ENCODE results near the gene EMCN.
"Not testable (repeated sequence)": the region's sequence is repeated elsewhere in the genome, so short reads cannot be mapped to it uniquely, and the experiment has no call there.

EMCN gene

DNA sequence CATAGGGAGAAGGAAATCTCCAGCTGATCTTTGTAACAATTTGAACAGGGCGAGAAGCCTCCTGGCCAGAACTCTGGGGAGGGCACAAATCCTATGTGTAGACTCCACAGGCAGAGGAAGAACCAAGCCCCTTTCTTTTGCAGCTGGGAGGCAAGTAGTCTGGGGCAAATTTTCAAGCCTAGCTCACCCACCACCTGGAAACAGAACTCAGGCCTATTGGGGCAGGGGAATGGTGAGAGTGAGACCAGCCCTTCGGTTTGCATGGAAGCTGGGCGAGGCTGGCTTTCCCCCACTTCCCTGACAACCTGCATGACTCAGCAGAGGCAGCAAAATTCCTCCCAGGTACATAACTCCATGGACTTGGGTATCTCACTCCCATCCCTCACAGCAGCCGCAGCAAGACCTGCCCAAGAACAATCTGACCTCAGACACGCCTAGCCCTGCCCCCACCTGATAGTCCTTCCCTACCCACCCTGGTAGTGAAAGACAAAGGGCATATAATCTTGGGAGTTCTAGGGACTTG lies 138.2 kb downstream of the EMCN start:
- no peak for DNase-seq (ENCODE audit: low spot score)

- DNase-seq (ENCODE audit: low spot score): peak; percentile 47
These were observed 145.4 kb downstream of the EMCN start for GRCh38 chr4:100372432-100372831.

DNA sequence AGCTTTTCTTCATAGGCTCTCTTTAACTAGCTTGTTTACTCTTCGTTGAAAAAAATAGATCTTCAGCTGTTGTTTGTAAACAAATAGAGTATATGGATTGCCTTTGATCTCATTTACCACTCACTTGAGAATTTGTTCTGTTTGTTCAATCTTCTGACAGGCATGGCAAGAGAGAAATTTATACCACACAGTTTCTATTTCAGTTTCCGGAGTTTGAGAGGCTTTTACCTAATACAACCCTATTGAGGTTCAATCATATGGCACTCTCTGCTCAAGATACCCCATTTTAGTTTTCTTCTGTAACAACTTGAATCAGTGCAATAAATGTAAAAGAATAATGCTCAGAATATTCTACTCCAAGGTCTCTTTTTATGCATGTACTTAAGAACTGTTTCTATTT lies 148.0 kb downstream of the EMCN start:
- no peak for DNase-seq (ENCODE audit: low spot score)

DNA sequence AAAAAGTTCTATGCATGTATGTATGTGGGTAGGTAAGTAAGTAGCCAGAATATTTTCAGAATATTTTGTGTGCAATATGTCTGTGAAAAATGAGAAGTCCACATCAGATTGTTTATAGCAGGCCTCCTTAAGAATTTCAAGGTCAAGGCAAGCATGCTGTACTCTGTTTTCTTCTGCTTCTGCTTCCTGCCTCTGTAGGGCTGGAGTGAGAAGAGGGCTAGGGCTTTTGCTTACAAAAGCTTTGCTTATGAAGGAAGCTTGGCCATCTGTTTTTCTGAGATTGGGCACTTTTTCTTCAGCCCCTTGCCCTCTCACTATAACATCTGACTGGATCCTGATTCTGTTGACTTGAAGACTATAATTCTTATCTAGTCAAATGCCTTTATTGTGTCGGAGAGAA lies 150.4 kb downstream of the EMCN start:
- no peak for DNase-seq (ENCODE audit: low spot score)

DNA sequence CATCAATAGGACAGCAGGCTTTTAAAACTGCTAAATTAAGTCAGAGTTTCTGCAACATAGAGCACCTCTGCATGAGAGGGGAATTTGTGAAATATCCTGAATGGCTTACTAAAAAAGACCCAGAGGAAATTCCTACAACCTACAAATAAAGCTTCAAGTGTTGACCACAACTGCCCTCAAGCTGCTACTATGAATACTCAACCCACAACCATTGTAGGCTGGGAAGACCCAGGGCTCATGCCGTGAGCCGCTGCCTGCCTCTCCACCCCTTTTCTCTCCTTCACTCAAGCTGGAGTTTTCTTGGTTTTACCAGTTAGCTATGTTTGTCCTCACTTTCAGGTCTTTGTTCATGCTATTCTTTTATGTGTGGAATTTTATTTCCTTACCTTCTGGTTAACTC lies 151.6 kb downstream of the EMCN start:
- DNase-seq (ENCODE audit: low spot score): no peak

GRCh38 chr4:100362366-100362765 lies 155.5 kb downstream of the EMCN start:
- DNase-seq (ENCODE audit: low spot score): no peak

GRCh38 chr4:100361336-100361735 lies 156.5 kb downstream of the EMCN start:
- DNase-seq (ENCODE audit: low spot score): no peak

DNA sequence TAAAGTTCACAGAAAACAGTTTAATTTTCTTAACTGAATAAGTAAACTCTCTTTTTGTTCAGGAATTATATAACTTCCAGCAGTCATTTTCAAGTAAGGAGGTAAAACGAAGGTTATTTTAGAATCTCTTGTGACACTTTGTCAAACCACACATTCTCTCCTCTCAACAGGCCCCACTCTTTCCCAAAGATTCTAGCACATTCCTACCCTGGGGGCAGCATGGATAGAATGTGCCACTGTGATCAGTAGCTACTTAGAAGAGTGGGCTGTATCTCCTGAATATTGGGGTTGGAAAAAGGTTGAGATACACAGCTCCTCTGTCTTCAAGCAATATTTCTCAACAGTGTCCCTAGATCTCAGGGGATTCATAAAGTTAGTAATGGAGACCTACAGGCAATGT lies 157.6 kb downstream of the EMCN start:
- DNase-seq (ENCODE audit: low spot score): no peak

DNA sequence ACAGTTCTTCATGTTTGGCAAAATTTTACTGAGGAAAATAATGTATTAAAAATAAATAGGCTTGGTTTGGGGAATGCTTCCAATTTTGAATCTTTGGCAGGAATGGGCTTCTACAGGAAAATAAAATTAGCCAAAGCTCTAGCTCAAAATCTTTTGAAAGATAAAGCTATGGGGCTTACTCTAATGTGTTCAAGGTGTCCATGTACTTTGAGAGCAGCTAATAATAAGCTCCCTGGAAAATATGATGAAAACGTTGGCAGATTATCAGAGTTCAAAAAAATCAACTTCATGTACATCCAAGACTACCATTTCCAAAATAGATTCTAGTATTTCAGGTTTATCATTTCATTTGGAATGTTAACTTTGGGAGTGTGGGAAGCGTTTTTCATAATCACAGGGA lies 158.4 kb downstream of the EMCN start:
- no peak for DNase-seq (ENCODE audit: low spot score)

DNA sequence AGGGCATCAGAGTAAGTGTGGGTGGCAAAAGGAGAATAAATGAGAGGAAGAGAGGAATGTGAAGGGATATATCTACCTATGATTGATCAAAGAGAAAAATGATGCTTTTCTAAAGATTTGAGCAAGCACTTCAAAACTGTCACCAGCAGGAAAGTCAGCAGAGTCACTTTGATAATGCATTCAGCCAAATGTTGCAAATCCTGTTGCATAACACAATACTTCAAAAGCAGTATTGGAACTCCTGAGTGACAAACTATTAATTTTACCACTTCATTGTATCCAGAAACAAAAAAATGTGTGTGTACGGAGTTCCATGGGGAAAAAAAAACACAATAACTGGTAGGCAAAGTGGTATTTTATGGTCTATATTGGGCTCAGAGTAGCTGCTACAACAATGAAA lies 160.3 kb downstream of the EMCN start:
- DNase-seq (ENCODE audit: low spot score): no peak

GRCh38 chr4:100356172-100356571 lies 161.7 kb downstream of the EMCN start:
- DNase-seq (ENCODE audit: low spot score): no peak

- DNase-seq (ENCODE audit: low spot score): not testable (repeated sequence)
These were observed 165.5 kb downstream of the EMCN start for GRCh38 chr4:100352352-100352751.

DNA sequence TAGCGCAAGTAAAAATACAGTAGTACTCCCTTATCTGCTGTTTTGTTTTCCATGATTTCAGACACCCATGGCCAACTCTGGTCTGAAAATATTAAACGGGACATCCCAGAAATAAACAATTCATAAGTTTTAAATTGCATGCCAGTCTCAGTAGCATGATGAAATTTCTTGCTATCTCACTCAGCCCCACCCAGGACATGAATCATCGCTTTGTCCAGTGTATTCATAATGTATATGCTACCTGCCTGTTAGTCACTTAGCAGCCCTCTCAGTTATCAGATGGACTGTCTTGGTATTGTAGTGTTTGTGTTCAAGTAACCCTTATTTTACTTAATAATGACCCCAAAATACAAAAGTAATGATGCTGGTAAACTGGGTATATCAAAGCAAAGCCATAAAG lies 169.3 kb downstream of the EMCN start:
- DNase-seq (ENCODE audit: low spot score): no peak

DNA sequence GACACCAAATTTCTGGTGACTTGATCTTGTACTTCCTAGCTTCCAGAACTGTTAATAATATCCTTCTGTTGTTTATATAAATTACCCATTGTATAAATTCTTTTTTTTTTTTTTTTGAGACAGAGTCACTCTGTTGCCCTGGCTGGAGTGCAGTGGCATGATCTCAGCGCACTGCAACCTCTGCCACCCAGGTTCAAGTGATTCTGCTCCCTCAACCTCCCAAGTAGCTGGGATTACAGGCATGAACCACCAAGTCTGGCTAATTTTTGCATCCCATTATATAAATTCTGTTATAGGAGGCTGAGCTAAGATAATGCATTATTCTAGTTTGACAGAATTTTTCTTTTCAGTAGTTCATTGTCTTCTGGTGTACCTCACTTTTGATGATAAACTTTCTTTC lies 170.6 kb downstream of the EMCN start:
- no peak for DNase-seq (ENCODE audit: low spot score)

- DNase-seq (ENCODE audit: low spot score): no peak
These were observed 172.2 kb downstream of the EMCN start for GRCh38 chr4:100345585-100345984.
